Panc1 (cell line): Measurements from ENCODE around the gene ZZZ3. TPM values are rescaled to one million over a fixed set of nuclear protein-coding genes. Genes with fewer than 3 reads are reported as not detected.

Source experiments
- ATAC-seq: fragments of 200-7000 bp; cut with Tn5 transposase; 2 replicates; pipeline ENCODE4 v1.9.1; 2020; ENCODE audit warnings: mild to moderate bottlenecking, moderate library complexity
- BruUV-seq: library from RNA; stranded (reverse); fragments of 400-500 nt; replicated peaks from 2 replicates; lab custom pipeline; 2021; lab: Mats Ljungman, UMichigan
- CTCF ChIA-PET: fragments of 300-600 bp; sonication (Branson Sonifier 250); formaldehyde crosslinking; loops from one replicate; lab custom pipeline; 2022; ENCODE audit warnings: antibody characterized with exemption; lab: Charles Lee
- POLR2A ChIA-PET: fragments of 300-600 bp; sonication (Branson Sonifier 250); formaldehyde crosslinking; loops from one replicate; lab custom pipeline; 2022; ENCODE audit warnings: antibody characterized with exemption; lab: Charles Lee
- DNase-seq: peaks from one replicate; pipeline ENCODE4 v3.0.0-alpha.2; 2010; ENCODE audit warnings: low read depth, low spot score
- H3K27ac ChIP-seq: 2 replicates; pipeline ENCODE4 v1.5.1; 2011; ENCODE audit warnings: mild to moderate bottlenecking, low read length, inconsistent platforms
- H3K27me3 ChIP-seq: fragments of 200-500 bp; sonication (Bioruptor generic); 2 replicates; pipeline ENCODE4 v1.6.0; 2014; ENCODE audit warnings: low read length, inconsistent platforms; ENCODE audit not compliant: control insufficient read depth, insufficient read depth
- H3K36me3 ChIP-seq: fragments of 200-500 bp; sonication (Bioruptor generic); 2 replicates; pipeline ENCODE4 v1.5.1; 2014; ENCODE audit warnings: inconsistent platforms, mild to moderate bottlenecking, low read length, moderate library complexity; ENCODE audit not compliant: control insufficient read depth, insufficient read depth
- H3K4me1 ChIP-seq: 2 replicates; pipeline ENCODE4 v1.5.1; 2011; ENCODE audit warnings: inconsistent platforms, mild to moderate bottlenecking, low read length, moderate library complexity; ENCODE audit not compliant: control insufficient read depth, insufficient read depth
- H3K4me3 ChIP-seq, 2 experiments: 2 replicates each; pipeline ENCODE4 v1.5.1; 2011 to 2012; ENCODE audit warnings: low read depth in 2 of 2, low read length in 2 of 2, mild to moderate bottlenecking in 2 of 2, inconsistent platforms in 1 of 2, moderate library complexity in 1 of 2
- H3K9me3 ChIP-seq: fragments of 200-500 bp; sonication (Bioruptor generic); 2 replicates; pipeline ENCODE4 v1.5.1; 2014; ENCODE audit warnings: low read depth, mild to moderate bottlenecking, inconsistent platforms, low read length, moderate library complexity; ENCODE audit not compliant: control insufficient read depth, insufficient read depth
- CTCF ChIP-seq: fragments of 450-650 bp; IDR thresholded peaks from 2 replicates; pipeline ENCODE4 v1.5.1; 2017; ENCODE audit warnings: mild to moderate bottlenecking
- POLR2AphosphoS5 ChIP-seq: IDR thresholded peaks from 2 replicates; pipeline ENCODE4 v1.6.1; 2012; ENCODE audit warnings: mild to moderate bottlenecking, low read depth, low read length, moderate library complexity
- SIN3A ChIP-seq: IDR thresholded peaks from 2 replicates; pipeline ENCODE4 v1.6.1; 2012; ENCODE audit warnings: low read depth, mild to moderate bottlenecking, low read length, moderate library complexity, borderline replicate concordance; ENCODE audit not compliant: insufficient read depth
- TCF7L2 ChIP-seq: IDR thresholded peaks from 2 replicates; pipeline ENCODE4 v1.6.1; 2011; ENCODE audit warnings: mild to moderate bottlenecking, low read depth, low read length, inconsistent platforms
- in situ Hi-C: cut with HindIII; loops from 2 replicates; pipeline ENCODE4 v1.10.0; 2016; ENCODE audit warnings: low sequenced_read_pairs, low pct_unique_long_range_greater_than_20kb
- intact Hi-C: fragments of 100-400 bp; cut with micrococcal nuclease; formaldehyde crosslinking; loops from one replicate; pipeline ENCODE4 v1.10.0; 2022; ENCODE audit not compliant: unreplicated experiment
- total RNA-seq: library from RNA; stranded (reverse); gene quantifications from one replicate; pipeline ENCODE4 v1.2.1, GENCODE V29; 2021; ENCODE audit not compliant: unreplicated experiment
- TF ChIP-seq, protein P1 (sequence below), 2 experiments: IDR thresholded peaks; 2 replicates each; pipeline ENCODE4 v1.6.1; 2011 to 2012; ENCODE audit warnings: low read depth in 2 of 2, control low read depth in 1 of 2, low read length in 1 of 2, mild to moderate bottlenecking in 1 of 2, moderate library complexity in 1 of 2; ENCODE audit not compliant: insufficient read depth in 1 of 2

The ZZZ3 gene
- total RNA-seq, 1 experiment from 2014 or later, result 52.6 TPM

- no peaks in the 10 kb centered on the region; the same call in 1 of the 2 replicates for H3K36me3 ChIP-seq
- no peak for DNase-seq
- no peaks in the 10 kb centered on the region for H3K9me3 ChIP-seq
- ChIA-PET CTCF (no interaction called here), POLR2A (interaction anchor here (0.6 kb wide), 1 partner anchor 30 kb away, joined by 6 read pairs; no protein-coding TSS in a partner anchor)
- H3K4me3 ChIP-seq, result no peak overlapping the region
- no peaks in the 10 kb centered on the region for H3K27me3 ChIP-seq
- ATAC-seq, result no peak
- BruUV-seq, result no TSS peak
- H3K4me1 ChIP-seq, result no peaks in the 10 kb centered on the region
- no peak overlapping the region for H3K27ac ChIP-seq
- intact Hi-C loops (no loop called here), in situ Hi-C loops (no loop called here)
- TF ChIP-seq POLR2AphosphoS5 (no peak), SIN3A (no peak), TCF7L2 (no peak), CTCF (no peak)
- TF ChIP-seq, protein P1, sequence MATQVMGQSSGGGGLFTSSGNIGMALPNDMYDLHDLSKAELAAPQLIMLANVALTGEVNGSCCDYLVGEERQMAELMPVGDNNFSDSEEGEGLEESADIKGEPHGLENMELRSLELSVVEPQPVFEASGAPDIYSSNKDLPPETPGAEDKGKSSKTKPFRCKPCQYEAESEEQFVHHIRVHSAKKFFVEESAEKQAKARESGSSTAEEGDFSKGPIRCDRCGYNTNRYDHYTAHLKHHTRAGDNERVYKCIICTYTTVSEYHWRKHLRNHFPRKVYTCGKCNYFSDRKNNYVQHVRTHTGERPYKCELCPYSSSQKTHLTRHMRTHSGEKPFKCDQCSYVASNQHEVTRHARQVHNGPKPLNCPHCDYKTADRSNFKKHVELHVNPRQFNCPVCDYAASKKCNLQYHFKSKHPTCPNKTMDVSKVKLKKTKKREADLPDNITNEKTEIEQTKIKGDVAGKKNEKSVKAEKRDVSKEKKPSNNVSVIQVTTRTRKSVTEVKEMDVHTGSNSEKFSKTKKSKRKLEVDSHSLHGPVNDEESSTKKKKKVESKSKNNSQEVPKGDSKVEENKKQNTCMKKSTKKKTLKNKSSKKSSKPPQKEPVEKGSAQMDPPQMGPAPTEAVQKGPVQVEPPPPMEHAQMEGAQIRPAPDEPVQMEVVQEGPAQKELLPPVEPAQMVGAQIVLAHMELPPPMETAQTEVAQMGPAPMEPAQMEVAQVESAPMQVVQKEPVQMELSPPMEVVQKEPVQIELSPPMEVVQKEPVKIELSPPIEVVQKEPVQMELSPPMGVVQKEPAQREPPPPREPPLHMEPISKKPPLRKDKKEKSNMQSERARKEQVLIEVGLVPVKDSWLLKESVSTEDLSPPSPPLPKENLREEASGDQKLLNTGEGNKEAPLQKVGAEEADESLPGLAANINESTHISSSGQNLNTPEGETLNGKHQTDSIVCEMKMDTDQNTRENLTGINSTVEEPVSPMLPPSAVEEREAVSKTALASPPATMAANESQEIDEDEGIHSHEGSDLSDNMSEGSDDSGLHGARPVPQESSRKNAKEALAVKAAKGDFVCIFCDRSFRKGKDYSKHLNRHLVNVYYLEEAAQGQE (IDR thresholded peaks at IDR 0.05; ENCODE audit: insufficient read depth in 1 of 2, low read depth in 2 of 2, low read length in 1 of 2), result no peak
Observed at GRCh38 chr1:77639056-77639455, 43.4 kb downstream of the ZZZ3 start.

GRCh38 chr1:77636864-77637263 lies 45.6 kb downstream of the ZZZ3 start:
- TF ChIP-seq SIN3A (no peak), CTCF (no peak), TCF7L2 (no peak), POLR2AphosphoS5 (no peak)
- TF ChIP-seq, protein P1 (IDR thresholded peaks at IDR 0.05; ENCODE audit: insufficient read depth in 1 of 2, low read depth in 2 of 2, low read length in 1 of 2), result no peak
- in situ Hi-C loops, result no loop called here
- ChIA-PET POLR2A (no interaction called here), CTCF (no interaction called here)
- Histone ChIP-seq H3K36me3 (peaks cover 7% of the 10 kb centered on the region; the same call in 1 of the 2 replicates), H3K4me3 (no peak overlapping the region), H3K4me1 (no peaks in the 10 kb centered on the region), H3K9me3 (no peaks in the 10 kb centered on the region), H3K27me3 (no peaks in the 10 kb centered on the region), H3K27ac (no peak overlapping the region)
- intact Hi-C loops, result no loop called here
- no TSS peak for BruUV-seq
- DNase-seq, result no peak
- no peak for ATAC-seq

Other genes starting within 250 kb of the ZZZ3 start
- gene USP33, start 77.2 kb upstream of the ZZZ3 start, total RNA-seq, result 52.2 TPM
- 14.4 TPM for gene MIGA1, start 97.0 kb upstream of the ZZZ3 start, total RNA-seq
- 5.4 TPM for gene NEXN, start 206.0 kb upstream of the ZZZ3 start, total RNA-seq